IMR-90 (cell line): ENCODE data around the gene ATXN10. TPM values are rescaled to one million over a fixed set of nuclear protein-coding genes. Genes with fewer than 3 reads are reported as not detected.

ENCODE experiments used
- ATAC-seq: fragments of 200-7000 bp; cut with Tn5 transposase; 2 replicates; pipeline ENCODE4 v1.9.1; 2020; ENCODE audit warnings: low read depth, mild to moderate bottlenecking, moderate library complexity
- BruUV-seq: library from RNA; stranded (reverse); fragments of 400-500 nt; replicated peaks from 2 replicates; lab custom pipeline; 2021; lab: Mats Ljungman, UMichigan
- CTCF ChIA-PET: fragments of 300-600 bp; formaldehyde crosslinking; extraction: SDS; loops from one replicate; lab custom pipeline; 2021; ENCODE audit warnings: antibody characterized with exemption; lab: Yijun Ruan, JAX
- POLR2A ChIA-PET: fragments of 300-600 bp; sonication (Branson Sonifier 250); formaldehyde crosslinking; loops from one replicate; lab custom pipeline; 2022; ENCODE audit warnings: antibody characterized with exemption; ENCODE audit not compliant: unreplicated experiment; lab: Charles Lee
- DNase-seq: peaks from one replicate; pipeline ENCODE4 v3.0.0; 2013
- H2AFZ ChIP-seq: replicated peaks from 2 replicates; pipeline ENCODE3; 2013; ENCODE audit warnings: low read length, mild to moderate bottlenecking; ENCODE audit not compliant: poor library complexity
- H2AK5ac ChIP-seq: 2 replicates; pipeline ENCODE4 v1.6.1; 2013; ENCODE audit warnings: low read depth, low read length, inconsistent platforms
- H2AK9ac ChIP-seq: replicated peaks from 2 replicates; pipeline ENCODE3; 2013; ENCODE audit warnings: mild to moderate bottlenecking, low read depth, low read length, moderate library complexity; ENCODE audit not compliant: poor library complexity
- H2BK120ac ChIP-seq: 2 replicates; pipeline ENCODE4 v1.6.1; 2013; ENCODE audit warnings: low read depth, low read length, inconsistent platforms
- H2BK15ac ChIP-seq: 3 replicates; pipeline ENCODE4 v1.6.1; 2013; ENCODE audit warnings: low read depth, low read length, inconsistent platforms
- H2BK20ac ChIP-seq: 2 replicates; pipeline ENCODE4 v1.6.1; 2013; ENCODE audit warnings: low read depth, mild to moderate bottlenecking, inconsistent platforms, low read length, moderate library complexity
- H2BK5ac ChIP-seq: 2 replicates; pipeline ENCODE4 v1.6.1; 2013; ENCODE audit warnings: mild to moderate bottlenecking, low read depth, low read length, inconsistent platforms; ENCODE audit not compliant: poor library complexity, severe bottlenecking
- H3K14ac ChIP-seq: replicated peaks from 2 replicates; pipeline ENCODE4 v1.6.1; 2013; ENCODE audit warnings: low read depth, low read length, inconsistent platforms
- H3K18ac ChIP-seq: 2 replicates; pipeline ENCODE4 v1.6.1; 2013; ENCODE audit warnings: low read depth, low read length, control low read depth
- H3K23ac ChIP-seq: 2 replicates; pipeline ENCODE4 v1.6.1; 2013; ENCODE audit warnings: low read depth, low read length, inconsistent platforms
- H3K27ac ChIP-seq: 2 replicates; pipeline ENCODE4 v1.5.1; 2013; ENCODE audit warnings: mild to moderate bottlenecking, control low read depth, low read length; ENCODE audit not compliant: insufficient read depth
- H3K27me3 ChIP-seq: 2 replicates; pipeline ENCODE4 v1.6.1; 2013; ENCODE audit warnings: low read length; ENCODE audit not compliant: control insufficient read depth, insufficient read depth
- H3K36me3 ChIP-seq: 2 replicates; pipeline ENCODE4 v1.6.1; 2013; ENCODE audit warnings: low read length, mixed read lengths; ENCODE audit not compliant: control insufficient read depth, insufficient read depth
- H3K4ac ChIP-seq: 2 replicates; pipeline ENCODE4 v1.6.1; 2013; ENCODE audit warnings: low read depth, low read length, inconsistent platforms
- H3K4me1 ChIP-seq: 2 replicates; pipeline ENCODE4 v1.6.1; 2013; ENCODE audit warnings: low read length, mixed read lengths; ENCODE audit not compliant: control insufficient read depth, insufficient read depth
- H3K4me2 ChIP-seq: 2 replicates; pipeline ENCODE4 v1.6.1; 2013; ENCODE audit warnings: low read depth, mild to moderate bottlenecking, control low read depth, low read length, moderate library complexity
- H3K4me3 ChIP-seq: 2 replicates; pipeline ENCODE4 v1.5.1; 2013; ENCODE audit warnings: low read depth, mild to moderate bottlenecking, control low read depth, low read length, moderate library complexity; ENCODE audit not compliant: insufficient read depth
- H3K56ac ChIP-seq: 2 replicates; pipeline ENCODE4 v1.6.1; 2013; ENCODE audit warnings: low read length, inconsistent platforms; ENCODE audit not compliant: insufficient read depth; ENCODE audit errors: extremely low read depth
- H3K79me1 ChIP-seq, 2 experiments: 2 replicates each; pipeline ENCODE4 v1.6.1; 2013; ENCODE audit warnings: low read length in 2 of 2, inconsistent platforms in 1 of 2, low read depth in 1 of 2
- H3K9ac ChIP-seq: 2 replicates; pipeline ENCODE4 v1.6.1; 2013; ENCODE audit warnings: low read depth, low read length, control low read depth
- H3K9me1 ChIP-seq: 2 replicates; pipeline ENCODE4 v1.6.1; 2013; ENCODE audit warnings: low read length, inconsistent platforms; ENCODE audit not compliant: insufficient read depth
- H3K9me3 ChIP-seq: 2 replicates; pipeline ENCODE4 v1.6.1; 2013; ENCODE audit warnings: low read length; ENCODE audit not compliant: control insufficient read depth, insufficient read depth
- H4K20me1 ChIP-seq: 2 replicates; pipeline ENCODE4 v1.6.1; 2013; ENCODE audit warnings: low read length, inconsistent platforms; ENCODE audit not compliant: insufficient read depth
- H4K5ac ChIP-seq: 2 replicates; pipeline ENCODE4 v1.6.1; 2013; ENCODE audit warnings: mild to moderate bottlenecking, low read depth, low read length, control low read depth
- H4K8ac ChIP-seq, 2 experiments: 2 replicates each; pipeline ENCODE4 v1.6.1; 2013; ENCODE audit warnings: low read depth in 2 of 2, low read length in 2 of 2, control low read depth in 1 of 2, inconsistent platforms in 1 of 2
- H4K91ac ChIP-seq: 2 replicates; pipeline ENCODE4 v1.6.1; 2013; ENCODE audit warnings: low read depth, low read length, inconsistent platforms; ENCODE audit not compliant: insufficient read depth
- CEBPB ChIP-seq: IDR thresholded peaks from 2 replicates; pipeline ENCODE4 v1.6.1; 2012; ENCODE audit warnings: low read depth, low read length, improper control_type of control experiment
- FOS ChIP-seq: fragments of 150-350 bp; IDR thresholded peaks from 2 replicates; pipeline ENCODE4 v1.6.1; 2016; ENCODE audit warnings: low read depth, low read length
- MAZ ChIP-seq: IDR thresholded peaks from 2 replicates; pipeline ENCODE4 v1.6.1; 2012; ENCODE audit warnings: low read depth, mild to moderate bottlenecking, low read length, improper control_type of control experiment, moderate library complexity, borderline replicate concordance
- MXI1 ChIP-seq: IDR thresholded peaks from 2 replicates; pipeline ENCODE4 v1.6.1; 2012; ENCODE audit warnings: low read depth, mild to moderate bottlenecking, low read length, moderate library complexity, borderline replicate concordance
- RAD21 ChIP-seq: IDR thresholded peaks from 2 replicates; pipeline ENCODE4 v1.6.1; 2012; ENCODE audit warnings: low read length, improper control_type of control experiment
- WGBS, 2 experiments: methylation state at CpG; one replicate each; pipeline versions ENCODE4 v1.1.5 to v1.1.7; 2013; ENCODE audit warnings: missing lambda C conversion rate in 2 of 2; ENCODE audit not compliant: insufficient read length in 1 of 2; ENCODE audit errors: extremely low coverage in 2 of 2; 5-methylcytosine and 5-hydroxymethylcytosine counted together
- dilution Hi-C: fragments of 300-500 bp; cut with HindIII; formaldehyde crosslinking; loops from one replicate; pipeline ENCODE4 v1.14.3; 2018; ENCODE audit warnings: low sequenced_read_pairs; ENCODE audit not compliant: unreplicated experiment
- in situ Hi-C: fragments of 300-500 bp; cut with MboI; formaldehyde crosslinking; loops from 3 replicates; pipeline ENCODE4 v1.14.3; 2019; ENCODE audit warnings: low sequenced_read_pairs, inconsistent platforms, mixed read lengths
- intact Hi-C: fragments of 100-400 bp; cut with micrococcal nuclease; formaldehyde crosslinking; loops from 2 replicates; pipeline ENCODE4 v1.10.0; 2022
- polyA plus RNA-seq, 3 experiments: library from polyadenylated mRNA; depleted of rRNA; stranded (reverse); fragments of >200 nt; gene quantifications; 2 replicates each; pipeline ENCODE4 v1.2.3, GENCODE V29; 2012; ENCODE audit warnings: low replicate concordance in 1 of 3
- total RNA-seq: library from RNA; depleted of rRNA; stranded (reverse); fragments of >200 nt; gene quantifications from 2 replicates; pipeline ENCODE4 v1.2.3, GENCODE V29; 2012
- TF ChIP-seq, protein P1 (sequence below): fragments of 150-350 bp; IDR thresholded peaks from 2 replicates; pipeline ENCODE4 v1.6.1; 2017; ENCODE audit warnings: mild to moderate bottlenecking, antibody characterized with exemption, low read length, low read depth
- TF ChIP-seq, protein P2 (sequence below): fragments of 150-350 bp; IDR thresholded peaks from 2 replicates; pipeline ENCODE4 v1.6.1; 2016; ENCODE audit warnings: low read depth, mild to moderate bottlenecking, low read length, moderate library complexity, borderline replicate concordance

ATXN10 gene
- total and polyA plus RNA-seq, 2 of the 4 experiments (the other 2 are of a cell fraction): 116 to 231 TPM

DNA sequence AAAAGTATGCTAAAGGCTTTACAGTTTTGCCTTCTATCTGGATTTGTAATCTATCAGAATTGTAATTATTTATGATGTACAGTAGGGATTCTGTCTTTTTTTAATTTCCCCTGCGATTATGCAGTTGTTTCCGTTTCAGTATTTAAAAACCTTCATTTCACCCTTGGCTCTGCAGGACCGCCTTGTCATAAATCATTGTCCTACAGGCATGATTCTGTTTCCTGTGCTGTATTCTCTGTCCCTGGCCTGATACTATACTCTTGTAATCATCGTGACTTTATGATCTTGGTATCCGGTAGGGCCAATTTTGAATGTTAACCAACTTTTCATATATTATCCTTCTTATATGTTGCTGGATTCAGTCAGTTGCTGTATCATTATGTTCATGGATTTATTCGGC is 151.7 kb downstream of the ATXN10 start:
- H2AK5ac ChIP-seq: no peak overlapping the region
- peaks cover 8% of the 10 kb centered on the region for H3K36me3 ChIP-seq
- no peak overlapping the region for H3K27ac ChIP-seq
- no peak overlapping the region for H2BK5ac ChIP-seq
- no peaks in the 10 kb centered on the region for H3K9me3 ChIP-seq
- H2AFZ ChIP-seq: no peak overlapping the region
- H3K9ac ChIP-seq: no peak overlapping the region
- H3K4me3 ChIP-seq: no peak overlapping the region
- dilution Hi-C loops: no loop called here
- no peak overlapping the region for H2AK9ac ChIP-seq
- intact Hi-C loops: no loop called here
- 86% methylated on average over 1 of the region's 6 CpGs; no CpG with 5 or more reads in 1 of the 2 experiments for WGBS, 2 experiments
- BruUV-seq: no TSS peak
- TF ChIP-seq, protein P1, sequence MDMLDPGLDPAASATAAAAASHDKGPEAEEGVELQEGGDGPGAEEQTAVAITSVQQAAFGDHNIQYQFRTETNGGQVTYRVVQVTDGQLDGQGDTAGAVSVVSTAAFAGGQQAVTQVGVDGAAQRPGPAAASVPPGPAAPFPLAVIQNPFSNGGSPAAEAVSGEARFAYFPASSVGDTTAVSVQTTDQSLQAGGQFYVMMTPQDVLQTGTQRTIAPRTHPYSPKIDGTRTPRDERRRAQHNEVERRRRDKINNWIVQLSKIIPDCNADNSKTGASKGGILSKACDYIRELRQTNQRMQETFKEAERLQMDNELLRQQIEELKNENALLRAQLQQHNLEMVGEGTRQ: no peak
- TF ChIP-seq, protein P2, sequence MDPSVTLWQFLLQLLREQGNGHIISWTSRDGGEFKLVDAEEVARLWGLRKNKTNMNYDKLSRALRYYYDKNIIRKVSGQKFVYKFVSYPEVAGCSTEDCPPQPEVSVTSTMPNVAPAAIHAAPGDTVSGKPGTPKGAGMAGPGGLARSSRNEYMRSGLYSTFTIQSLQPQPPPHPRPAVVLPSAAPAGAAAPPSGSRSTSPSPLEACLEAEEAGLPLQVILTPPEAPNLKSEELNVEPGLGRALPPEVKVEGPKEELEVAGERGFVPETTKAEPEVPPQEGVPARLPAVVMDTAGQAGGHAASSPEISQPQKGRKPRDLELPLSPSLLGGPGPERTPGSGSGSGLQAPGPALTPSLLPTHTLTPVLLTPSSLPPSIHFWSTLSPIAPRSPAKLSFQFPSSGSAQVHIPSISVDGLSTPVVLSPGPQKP: no peak
- TF ChIP-seq FOS (no peak), MAZ (no peak), MXI1 (no peak), CEBPB (no peak), RAD21 (no peak)
- no peak for DNase-seq
- no peak overlapping the region for H3K14ac ChIP-seq
- CTCF ChIA-PET: interaction anchor here (1.1 kb wide), 1 partner anchor 41 kb away, joined by 6 read pairs; no protein-coding TSS in a partner anchor
- POLR2A ChIA-PET: no interaction called here
- in situ Hi-C loops: no loop called here
- H3K27me3 ChIP-seq: no peaks in the 10 kb centered on the region
- H2BK15ac ChIP-seq: no peak overlapping the region
- peaks cover 13% of the 10 kb centered on the region for H3K9me1 ChIP-seq
- H3K79me1 ChIP-seq: peaks cover 23 to 41% of the 10 kb centered on the region in 2 experiments
- peaks cover 4% of the 10 kb centered on the region; the same call in 1 of the 2 replicates for H3K4me1 ChIP-seq
- H4K8ac ChIP-seq: no peak overlapping the region
- no peak overlapping the region for H3K4ac ChIP-seq
- H3K4me2 ChIP-seq: no peak overlapping the region
- no peak overlapping the region for H4K5ac ChIP-seq
- no peak overlapping the region for H2BK20ac ChIP-seq
- H3K56ac ChIP-seq: no peak overlapping the region
- no peak overlapping the region for H2BK120ac ChIP-seq
- H3K18ac ChIP-seq: no peak overlapping the region
- no peak overlapping the region for H3K23ac ChIP-seq
- H4K20me1 ChIP-seq: peaks cover 8% of the 10 kb centered on the region; the same call in 1 of the 2 replicates
- no peak for ATAC-seq
- no peak overlapping the region for H4K91ac ChIP-seq
